Effector CD8-positive, alpha-beta T cell (primary cell): Measurements from ENCODE around the gene PKHD1.

Source experiments
- DNase-seq: peaks from one replicate; lab custom pipeline; 2025; lab: John Stamatoyannopoulos, UW

Gene PKHD1

DNA sequence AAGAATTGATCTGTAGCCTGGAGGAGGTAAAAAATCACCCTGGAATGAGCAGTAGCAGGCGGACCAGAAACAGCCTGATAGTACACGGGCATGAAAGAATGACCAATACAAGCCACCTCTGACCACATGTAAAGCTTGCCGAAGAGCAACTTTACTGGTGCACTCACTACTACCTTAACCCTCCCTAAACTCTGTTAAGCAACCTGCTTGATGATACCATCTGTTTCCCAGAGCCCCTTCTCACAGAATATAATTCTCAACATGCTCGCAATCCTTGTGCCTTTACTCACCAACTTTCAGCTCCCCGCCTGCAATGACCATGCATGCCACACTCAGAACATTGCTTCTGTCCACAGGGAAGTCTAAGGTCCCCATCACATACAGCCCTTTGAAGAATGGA, 296.5 kb downstream of the PKHD1 start:
- no peak for DNase-seq

DNA sequence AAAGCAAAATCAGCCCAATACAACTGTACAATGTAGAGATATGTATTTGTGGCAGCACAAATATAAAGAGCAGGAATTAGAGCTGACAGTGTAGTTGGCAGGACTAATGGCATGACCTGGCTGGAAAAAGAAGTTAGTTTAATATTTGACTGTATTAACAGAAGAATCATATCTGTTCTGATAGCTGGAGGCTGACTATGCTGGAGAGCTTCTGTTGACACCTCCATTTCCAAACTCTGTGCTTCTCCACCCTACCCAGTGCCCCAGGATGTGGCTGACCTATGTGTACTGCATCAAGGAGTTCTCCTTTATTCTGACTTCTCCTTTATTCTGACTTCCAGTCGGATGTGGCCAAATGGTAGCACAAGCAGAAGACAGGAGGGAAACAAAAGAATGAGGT, 299.3 kb downstream of the PKHD1 start:
- no peak for DNase-seq

GRCh38 chr6:51778666-51779065, 308.7 kb downstream of the PKHD1 start:
- DNase-seq = no peak

- DNase-seq = no peak
Measured at GRCh38 chr6:51777618-51778017, 309.8 kb downstream of the PKHD1 start.

GRCh38 chr6:51775942-51776860, 311.2 kb downstream of the PKHD1 start:
- no peak for DNase-seq

DNA sequence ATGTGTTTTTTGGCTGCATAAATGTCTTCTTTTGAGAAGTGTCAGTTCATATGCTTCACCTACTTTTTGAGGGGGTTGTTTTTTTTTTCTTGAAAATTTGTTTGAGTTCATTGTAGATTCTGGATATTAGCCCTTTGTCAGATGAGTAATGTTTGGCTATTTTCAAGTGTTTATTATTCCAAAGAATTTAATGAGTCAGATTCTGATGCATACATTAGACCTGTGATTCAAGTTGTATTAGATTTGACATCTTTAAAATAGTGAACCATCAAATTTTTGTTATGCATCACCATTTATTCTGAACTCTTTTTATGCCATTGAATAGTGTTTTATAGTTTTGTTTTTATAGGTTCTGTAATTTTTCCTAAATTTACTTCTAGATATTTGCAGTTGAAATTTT, 319.3 kb downstream of the PKHD1 start:
- no peak for DNase-seq

- DNase-seq = no peak
Measured at GRCh38 chr6:51765230-51765629, 322.2 kb downstream of the PKHD1 start.

- DNase-seq = no peak
Measured at GRCh38 chr6:51753635-51754034, 333.8 kb downstream of the PKHD1 start.

- no peak for DNase-seq
Measured at GRCh38 chr6:51743999-51744398, 343.4 kb downstream of the PKHD1 start.

DNA sequence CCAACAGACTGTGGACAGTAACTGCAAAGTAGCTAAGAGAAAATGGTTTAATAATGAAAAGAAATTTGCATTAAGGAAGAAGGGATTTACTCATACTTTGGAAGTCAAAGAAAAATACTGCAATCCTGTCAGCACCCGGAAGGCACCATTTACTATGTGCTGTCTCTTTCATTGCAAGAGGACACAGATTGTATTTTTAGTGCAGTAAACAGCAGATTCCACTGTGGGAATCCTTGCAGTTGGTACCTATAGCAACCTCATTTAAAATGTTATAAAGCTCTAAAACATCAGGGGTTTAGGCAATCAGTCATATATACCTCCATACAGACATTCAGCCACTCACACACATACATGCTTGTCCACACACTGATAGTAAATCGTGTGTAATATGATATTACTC, 346.8 kb downstream of the PKHD1 start:
- DNase-seq = no peak

DNA sequence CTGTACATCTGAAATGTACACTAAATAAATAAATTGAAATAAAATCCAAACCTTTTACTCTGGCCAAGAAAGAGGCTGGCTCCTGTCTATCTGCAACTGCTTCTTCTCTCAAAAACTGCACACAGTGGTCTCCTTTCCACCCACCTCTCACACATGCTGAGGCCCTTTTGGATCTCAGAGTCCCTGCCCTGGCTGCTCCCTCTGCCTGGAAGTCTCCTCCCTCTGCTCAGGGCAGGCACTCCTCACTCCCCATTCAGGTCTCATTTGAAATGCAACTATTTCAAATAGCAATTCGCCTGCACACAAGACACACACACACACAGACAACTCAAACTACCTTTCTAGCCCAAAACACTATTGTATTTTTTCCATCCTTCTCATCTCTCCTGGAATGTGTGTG, 348.8 kb downstream of the PKHD1 start:
- DNase-seq = no peak

DNA sequence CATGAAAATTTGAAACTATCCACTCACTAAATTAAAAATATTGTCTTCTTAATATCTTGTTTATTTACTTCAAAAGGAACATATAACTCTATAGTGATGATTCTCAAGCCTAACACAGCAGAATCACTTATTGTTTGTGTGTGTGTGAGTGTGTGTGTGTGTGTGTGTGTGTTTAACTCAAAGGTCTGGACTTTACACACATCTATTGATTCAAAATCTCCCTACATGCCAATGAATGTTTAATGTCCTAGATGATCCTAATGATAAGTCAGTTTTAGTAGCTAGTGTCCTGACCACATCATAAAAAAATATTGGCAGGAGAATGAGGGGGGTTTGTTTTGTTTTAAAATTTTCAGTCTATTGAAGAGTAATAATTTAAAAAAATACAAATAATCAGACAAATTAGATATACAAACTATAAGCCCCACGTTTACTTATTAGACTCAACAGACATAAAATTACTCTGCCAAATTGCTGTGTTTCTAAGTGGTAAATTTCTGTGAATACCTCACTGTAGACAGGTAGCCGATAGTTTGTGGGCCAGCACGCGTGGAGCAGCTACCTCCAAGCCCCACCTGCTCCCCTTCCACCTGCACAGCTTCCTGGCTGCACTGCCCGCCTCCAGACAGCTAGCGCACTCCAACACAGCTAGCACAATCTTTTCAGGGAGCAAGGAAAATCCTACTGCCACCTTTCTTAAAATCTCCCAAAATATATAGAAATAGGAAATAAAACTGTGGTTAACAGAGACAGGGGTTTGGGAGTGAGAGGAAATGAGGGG, 349.6 kb downstream of the PKHD1 start:
- DNase-seq = no peak

DNA sequence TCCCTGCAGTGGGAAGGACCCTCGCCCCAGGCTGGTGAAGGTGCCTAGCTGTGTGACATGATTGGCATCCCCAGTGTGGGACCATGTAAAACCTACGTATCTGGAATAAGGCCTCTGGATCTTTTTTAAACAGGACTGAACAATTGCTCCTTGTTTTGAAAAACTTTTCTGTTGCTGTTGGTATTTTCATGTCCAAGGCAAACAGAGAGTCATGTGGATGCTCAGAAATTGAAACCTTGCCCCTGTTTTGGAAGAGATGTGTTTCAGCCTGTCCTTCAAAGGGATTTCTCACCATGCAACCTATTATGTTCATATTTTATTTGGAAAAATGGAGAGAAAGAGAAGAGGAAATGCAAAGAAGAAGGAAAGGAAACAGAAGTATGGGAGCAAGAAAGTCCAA, 362.3 kb downstream of the PKHD1 start:
- DNase-seq = no peak

- DNase-seq = no peak
Measured at GRCh38 chr6:51720327-51720726, 367.1 kb downstream of the PKHD1 start.

DNA sequence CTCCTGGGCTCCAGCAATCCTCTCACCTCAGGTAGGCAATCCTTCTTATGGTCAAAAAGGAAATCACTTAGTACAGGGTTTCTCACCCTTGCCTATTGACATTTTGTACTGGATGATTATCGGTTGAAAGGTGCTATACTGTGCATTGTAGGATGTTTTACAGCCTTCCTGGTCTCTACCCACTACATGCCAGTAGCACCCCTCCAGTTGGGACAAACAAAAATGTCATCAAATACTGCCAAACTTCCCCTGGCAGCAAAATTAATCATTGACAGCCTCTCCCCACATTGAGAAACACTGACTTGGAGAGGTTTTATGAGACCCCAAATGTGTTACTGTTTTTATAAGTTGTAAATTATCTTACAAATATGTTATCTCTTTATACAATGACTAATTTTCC, 368.1 kb downstream of the PKHD1 start:
- DNase-seq = no peak

DNA sequence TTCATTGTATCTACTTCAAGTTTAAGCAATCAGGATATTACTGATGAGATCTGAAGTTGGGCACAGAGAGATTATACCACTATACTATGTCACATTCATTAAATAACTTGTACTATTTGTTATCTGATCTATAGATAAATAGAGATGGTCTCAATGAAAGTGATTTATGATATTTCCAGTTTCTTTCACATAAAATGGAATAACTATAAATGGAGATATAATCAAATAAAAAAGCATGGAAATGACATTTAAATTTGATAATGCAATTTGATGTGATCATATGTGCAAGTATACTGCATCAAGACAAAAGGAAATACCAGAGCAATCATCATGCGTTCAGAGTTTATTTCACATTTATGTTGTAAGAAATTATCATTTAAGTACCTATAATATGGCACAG, 368.9 kb downstream of the PKHD1 start:
- DNase-seq = no peak

- no peak for DNase-seq
Measured at GRCh38 chr6:51717477-51717876, 369.9 kb downstream of the PKHD1 start.

DNA sequence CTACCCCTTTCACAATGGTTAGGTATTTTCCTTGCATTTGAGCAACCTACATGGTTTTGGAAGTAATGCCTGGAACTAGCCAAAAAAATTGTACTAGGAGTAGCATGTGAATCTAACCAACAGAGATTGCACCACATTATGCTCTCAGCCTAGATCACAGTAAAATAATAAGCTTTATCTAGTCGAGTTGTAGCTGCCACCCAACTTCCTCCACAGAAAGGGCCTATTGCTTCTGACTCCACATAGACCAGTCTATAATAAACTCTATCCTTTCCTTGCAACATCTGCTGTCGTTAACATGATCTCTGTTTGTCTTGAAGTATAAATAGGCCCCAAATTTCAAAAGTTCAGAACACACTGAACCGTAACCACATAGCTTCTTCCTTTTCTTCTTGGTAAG, 375.5 kb downstream of the PKHD1 start:
- DNase-seq = no peak

- no peak for DNase-seq
Measured at GRCh38 chr6:51706086-51706485, 381.3 kb downstream of the PKHD1 start.

DNA sequence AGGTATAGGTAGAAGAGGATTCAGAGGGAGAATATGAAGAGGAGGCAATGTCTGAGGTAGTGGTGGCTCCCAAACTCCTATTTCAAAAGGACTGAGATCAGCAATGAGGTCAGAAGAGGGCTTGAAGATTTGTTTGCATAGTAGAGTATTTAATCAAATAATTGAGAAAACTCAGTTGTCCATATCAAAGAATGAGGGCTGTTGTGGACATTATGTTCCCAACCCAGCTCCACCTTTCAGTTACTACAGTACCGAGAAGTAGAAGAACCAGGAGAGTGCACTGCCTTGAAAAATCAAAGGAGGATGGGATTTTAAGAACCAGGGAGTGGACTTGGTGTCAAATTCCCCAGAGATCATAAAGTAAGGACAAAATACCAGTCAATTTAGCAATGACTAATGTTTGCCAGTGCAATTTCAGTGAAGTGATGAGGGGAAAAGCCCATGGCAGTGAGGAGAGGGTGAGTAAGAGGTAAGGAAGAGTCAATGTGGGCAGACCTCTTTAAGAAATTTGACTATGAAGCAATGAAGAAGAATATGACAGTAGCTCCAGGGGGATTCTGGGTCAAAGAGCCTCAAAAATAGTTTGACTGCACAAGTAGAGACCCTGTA, 382.4 kb downstream of the PKHD1 start:
- DNase-seq = no peak

DNA sequence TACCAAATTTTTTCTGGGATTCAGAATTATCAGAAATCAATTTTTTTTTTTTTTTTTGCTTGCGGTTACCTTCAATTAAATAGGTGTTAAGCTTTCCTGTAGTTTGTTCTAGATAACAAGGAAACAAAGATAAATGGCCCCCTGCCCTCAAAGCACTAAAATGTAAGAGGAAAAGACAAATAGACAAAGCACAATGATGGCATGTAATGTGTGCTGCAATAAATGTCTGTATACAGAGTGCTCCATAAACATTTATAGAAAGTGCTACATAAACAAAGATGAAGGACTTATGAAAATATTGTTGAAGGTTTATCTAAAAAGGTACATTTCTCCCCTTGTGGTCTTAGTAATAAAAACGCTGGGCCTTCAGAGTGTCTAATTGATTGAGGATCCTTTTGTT, 384.6 kb downstream of the PKHD1 start:
- DNase-seq = no peak

DNA sequence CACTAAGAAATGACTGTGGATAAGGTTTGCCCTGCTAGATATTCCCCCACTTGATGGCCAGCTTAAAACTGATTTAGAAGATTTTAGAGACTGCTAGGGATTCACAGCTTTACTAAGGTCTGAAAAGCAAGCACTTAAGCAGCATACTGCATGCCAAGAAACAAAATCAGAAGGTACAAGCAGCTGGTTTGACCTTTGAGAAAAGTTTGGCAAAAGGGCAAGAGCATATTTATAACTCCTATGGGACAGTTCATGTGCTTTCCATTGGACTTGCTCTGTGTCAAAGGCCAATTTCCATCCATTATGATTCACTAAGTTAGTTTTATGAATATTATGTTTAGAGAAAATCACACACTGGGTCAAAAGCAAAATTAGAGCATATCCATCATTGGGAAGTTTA, 402.8 kb downstream of the PKHD1 start:
- no peak for DNase-seq

GRCh38 chr6:51684038-51684437, 403.4 kb downstream of the PKHD1 start:
- no peak for DNase-seq
